ENCODE results near the gene TBC1D5. TPM values are rescaled to one million over a fixed set of nuclear protein-coding genes. Genes with fewer than 3 reads are reported as not detected.

TBC1D5 gene
- total and polyA plus RNA-seq, 2 of the 4 experiments (the other 2 are of a cell fraction): 16.4 to 57.0 TPM

DNA sequence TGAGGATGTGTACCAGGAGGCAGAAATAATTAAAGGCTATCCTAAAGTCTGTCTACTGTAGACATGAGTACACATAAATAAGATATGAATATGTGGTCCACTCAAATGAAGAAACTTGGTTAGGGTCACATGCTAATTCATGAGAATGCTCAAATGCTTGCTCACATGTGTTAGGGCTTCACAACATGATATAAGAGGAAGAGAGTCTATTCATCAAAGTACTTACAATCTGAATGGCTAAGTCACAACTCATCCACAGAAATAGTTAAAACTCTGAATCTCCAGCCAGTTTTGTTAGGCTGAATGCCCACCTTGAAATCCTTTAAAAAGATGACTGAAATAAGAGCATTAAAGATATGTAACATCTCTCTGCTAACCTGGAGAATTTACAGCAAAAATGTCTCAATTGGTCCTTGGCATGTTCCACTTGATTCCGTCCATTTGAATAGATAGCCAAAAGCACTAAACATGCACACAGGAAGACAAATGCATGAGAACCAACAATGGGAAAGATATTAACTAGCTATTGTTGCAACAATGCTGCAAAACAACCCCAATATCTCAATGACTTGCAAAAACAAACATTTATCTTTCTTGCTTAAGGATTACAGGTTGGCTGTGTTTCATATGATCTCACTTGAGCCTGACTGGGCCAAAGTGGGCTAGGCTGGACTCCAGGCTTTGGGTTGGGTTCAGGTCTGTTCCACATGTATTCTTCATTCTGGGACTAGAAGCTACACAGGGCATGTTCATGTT is 10.6 kb upstream of the TBC1D5 start:
- Histone ChIP-seq H3K23ac (ENCODE audit: low read depth, low read length) (no peak overlapping the region), H2AK5ac (ENCODE audit: low read depth, low read length) (no peak overlapping the region), H3K9me3 (ENCODE audit: control insufficient read depth, insufficient read depth, low read length) (no peaks in the 10 kb centered on the region), H3K27ac (ENCODE audit: insufficient read depth, low read length) (no peak overlapping the region), H3K56ac (ENCODE audit: extremely low read depth, insufficient read depth, low read length) (no peak overlapping the region), H4K91ac (ENCODE audit: insufficient read depth, low read depth, low read length) (no peak overlapping the region), H3K79me1 (ENCODE audit: low read depth in 1 of 2, low read length in 2 of 2) (no peaks in the 10 kb centered on the region), H3K4me3 (ENCODE audit: insufficient read depth, low read depth, low read length) (no peak overlapping the region), H3K36me3 (ENCODE audit: control insufficient read depth, insufficient read depth, low read length) (no peaks in the 10 kb centered on the region), H3K9me1 (ENCODE audit: insufficient read depth, low read length) (no peaks in the 10 kb centered on the region), H3K14ac (replicated peaks; ENCODE audit: low read depth, low read length) (no peak overlapping the region), H2AFZ (replicated peaks; ENCODE audit: low read length, poor library complexity) (no peak overlapping the region), H2BK5ac (ENCODE audit: low read depth, low read length, poor library complexity, severe bottlenecking) (no peak overlapping the region), H3K9ac (ENCODE audit: low read depth, low read length) (no peak overlapping the region), H3K4ac (ENCODE audit: low read depth, low read length) (no peak overlapping the region), H4K8ac (ENCODE audit: low read depth in 2 of 2, low read length in 2 of 2) (no peak overlapping the region), H3K18ac (ENCODE audit: low read depth, low read length) (no peak overlapping the region), H3K4me1 (ENCODE audit: control insufficient read depth, insufficient read depth, low read length) (no peaks in the 10 kb centered on the region), H2BK120ac (ENCODE audit: low read depth, low read length) (no peak overlapping the region), H2BK15ac (ENCODE audit: low read depth, low read length) (no peak overlapping the region), H2AK9ac (replicated peaks; ENCODE audit: low read depth, low read length, poor library complexity) (no peak overlapping the region), H3K27me3 (ENCODE audit: control insufficient read depth, insufficient read depth, low read length) (no peaks in the 10 kb centered on the region; the same call in 1 of the 2 replicates), H4K5ac (ENCODE audit: low read depth, low read length) (no peak overlapping the region), H4K20me1 (ENCODE audit: insufficient read depth, low read length) (no peaks in the 10 kb centered on the region), H2BK20ac (ENCODE audit: low read depth, low read length) (no peak overlapping the region), H3K4me2 (ENCODE audit: low read depth, low read length) (no peak overlapping the region)
- ATAC-seq (ENCODE audit: low read depth): no peak
- TF ChIP-seq, protein P1, sequence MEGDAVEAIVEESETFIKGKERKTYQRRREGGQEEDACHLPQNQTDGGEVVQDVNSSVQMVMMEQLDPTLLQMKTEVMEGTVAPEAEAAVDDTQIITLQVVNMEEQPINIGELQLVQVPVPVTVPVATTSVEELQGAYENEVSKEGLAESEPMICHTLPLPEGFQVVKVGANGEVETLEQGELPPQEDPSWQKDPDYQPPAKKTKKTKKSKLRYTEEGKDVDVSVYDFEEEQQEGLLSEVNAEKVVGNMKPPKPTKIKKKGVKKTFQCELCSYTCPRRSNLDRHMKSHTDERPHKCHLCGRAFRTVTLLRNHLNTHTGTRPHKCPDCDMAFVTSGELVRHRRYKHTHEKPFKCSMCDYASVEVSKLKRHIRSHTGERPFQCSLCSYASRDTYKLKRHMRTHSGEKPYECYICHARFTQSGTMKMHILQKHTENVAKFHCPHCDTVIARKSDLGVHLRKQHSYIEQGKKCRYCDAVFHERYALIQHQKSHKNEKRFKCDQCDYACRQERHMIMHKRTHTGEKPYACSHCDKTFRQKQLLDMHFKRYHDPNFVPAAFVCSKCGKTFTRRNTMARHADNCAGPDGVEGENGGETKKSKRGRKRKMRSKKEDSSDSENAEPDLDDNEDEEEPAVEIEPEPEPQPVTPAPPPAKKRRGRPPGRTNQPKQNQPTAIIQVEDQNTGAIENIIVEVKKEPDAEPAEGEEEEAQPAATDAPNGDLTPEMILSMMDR (conservative IDR thresholded peaks at IDR 0.05; ENCODE audit: low read depth, low read length): no peak
- TF ChIP-seq NFE2L2 (IDR thresholded peaks at IDR 0.05; ENCODE audit: low read depth, low read length) (no peak), SMC3 (IDR thresholded peaks at IDR 0.05; ENCODE audit: low read depth, low read length) (no peak), RFX5 (IDR thresholded peaks at IDR 0.05; ENCODE audit: low read depth, low read length) (no peak), RCOR1 (IDR thresholded peaks at IDR 0.05; ENCODE audit: insufficient replicate concordance, low read length) (no peak), CHD1 (IDR thresholded peaks at IDR 0.05; ENCODE audit: low read depth, low read length) (no peak), MAZ (IDR thresholded peaks at IDR 0.05; ENCODE audit: borderline replicate concordance, low read depth, low read length) (no peak), RAD21 (IDR thresholded peaks at IDR 0.05; ENCODE audit: low read length) (no peak), MXI1 (IDR thresholded peaks at IDR 0.05; ENCODE audit: borderline replicate concordance, low read depth, low read length) (no peak), POLR2A (IDR thresholded peaks at IDR 0.05; ENCODE audit: low read depth, low read length) (no peak)
- TF ChIP-seq, protein P2, sequence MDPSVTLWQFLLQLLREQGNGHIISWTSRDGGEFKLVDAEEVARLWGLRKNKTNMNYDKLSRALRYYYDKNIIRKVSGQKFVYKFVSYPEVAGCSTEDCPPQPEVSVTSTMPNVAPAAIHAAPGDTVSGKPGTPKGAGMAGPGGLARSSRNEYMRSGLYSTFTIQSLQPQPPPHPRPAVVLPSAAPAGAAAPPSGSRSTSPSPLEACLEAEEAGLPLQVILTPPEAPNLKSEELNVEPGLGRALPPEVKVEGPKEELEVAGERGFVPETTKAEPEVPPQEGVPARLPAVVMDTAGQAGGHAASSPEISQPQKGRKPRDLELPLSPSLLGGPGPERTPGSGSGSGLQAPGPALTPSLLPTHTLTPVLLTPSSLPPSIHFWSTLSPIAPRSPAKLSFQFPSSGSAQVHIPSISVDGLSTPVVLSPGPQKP (IDR thresholded peaks at IDR 0.05; ENCODE audit: borderline replicate concordance, low read depth, low read length): no peak
- TF ChIP-seq, protein P3, sequence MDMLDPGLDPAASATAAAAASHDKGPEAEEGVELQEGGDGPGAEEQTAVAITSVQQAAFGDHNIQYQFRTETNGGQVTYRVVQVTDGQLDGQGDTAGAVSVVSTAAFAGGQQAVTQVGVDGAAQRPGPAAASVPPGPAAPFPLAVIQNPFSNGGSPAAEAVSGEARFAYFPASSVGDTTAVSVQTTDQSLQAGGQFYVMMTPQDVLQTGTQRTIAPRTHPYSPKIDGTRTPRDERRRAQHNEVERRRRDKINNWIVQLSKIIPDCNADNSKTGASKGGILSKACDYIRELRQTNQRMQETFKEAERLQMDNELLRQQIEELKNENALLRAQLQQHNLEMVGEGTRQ (IDR thresholded peaks at IDR 0.05; ENCODE audit: low read depth, low read length): no peak
- BruUV-seq (replicated peaks): no TSS peak
- POLR2A ChIA-PET (ENCODE audit: unreplicated experiment): no interaction called here
- dilution Hi-C loops (cut with HindIII; ENCODE audit: low sequenced_read_pairs, unreplicated experiment): no loop called here
- intact Hi-C loops (cut with micrococcal nuclease): no loop called here
- DNase-seq: no peak
- no CpG with 5 or more reads among the region's 1 CpG for WGBS, 2 experiments (ENCODE audit: extremely low coverage in 2 of 2, insufficient read length in 1 of 2)
- in situ Hi-C loops (cut with MboI; ENCODE audit: low sequenced_read_pairs): no loop called here
- CTCF ChIA-PET: no interaction called here

Data from IMR-90 (cell line).